Neural cell (in vitro differentiated cells): ENCODE data around the gene TARS3. TPM values are rescaled to one million over a fixed set of nuclear protein-coding genes. Genes with fewer than 3 reads are reported as not detected.

Experiments used
- H2AFZ ChIP-seq: fragments of 200-600, 300-800 bp; sonication (generic), shearing (Covaris generic); 2 replicates; pipeline ENCODE4 v1.6.0; 2014; ENCODE audit warnings: low read depth, mild to moderate bottlenecking, antibody characterized with exemption, low read length, moderate library complexity
- H3F3A ChIP-seq: fragments of 200-600 bp; shearing (Covaris generic); 2 replicates; pipeline ENCODE4 v1.6.1; 2016; ENCODE audit warnings: mild to moderate bottlenecking, moderate library complexity, mixed read lengths, antibody characterized with exemption, low read length; ENCODE audit not compliant: insufficient read depth, poor library complexity, severe bottlenecking
- H3K27ac ChIP-seq: fragments of 200-600, 300-800 bp; sonication (generic), shearing (Covaris generic); 2 replicates; pipeline ENCODE4 v1.5.1; 2014; ENCODE audit warnings: mild to moderate bottlenecking, low read length, moderate library complexity
- H3K27me3 ChIP-seq: fragments of 300-800, 200-600 bp; sonication (generic), shearing (Covaris generic); 2 replicates; pipeline ENCODE4 v1.6.0; 2014; ENCODE audit warnings: mild to moderate bottlenecking, low read depth, low read length, moderate library complexity; ENCODE audit not compliant: insufficient read depth
- H3K36me3 ChIP-seq: fragments of 300-800, 200-600 bp; sonication (generic), shearing (Covaris generic); 2 replicates; pipeline ENCODE4 v1.5.1; 2014; ENCODE audit warnings: mild to moderate bottlenecking, antibody characterized with exemption, low read length, moderate library complexity; ENCODE audit not compliant: insufficient read depth
- H3K4me2 ChIP-seq: fragments of 300-800, 200-600 bp; sonication (generic), shearing (Covaris generic); 2 replicates; pipeline ENCODE4 v1.6.0; 2014; ENCODE audit warnings: mild to moderate bottlenecking, low read length
- H3K4me3 ChIP-seq: fragments of 300-800, 200-600 bp; sonication (generic), shearing (Covaris generic); 2 replicates; pipeline ENCODE4 v1.5.1; 2014; ENCODE audit warnings: mild to moderate bottlenecking, low read length, moderate library complexity
- H3K79me2 ChIP-seq: fragments of 200-600 bp; shearing (Covaris generic); replicated peaks from 2 replicates; pipeline ENCODE4 v1.6.0; 2014; ENCODE audit warnings: mild to moderate bottlenecking, low read length, moderate library complexity; ENCODE audit not compliant: insufficient read depth
- H3K9ac ChIP-seq: fragments of 300-800, 200-600 bp; sonication (generic), shearing (Covaris generic); 2 replicates; pipeline ENCODE4 v1.6.1; 2016; ENCODE audit warnings: mild to moderate bottlenecking, low read length, mixed read lengths
- H3K9me2 ChIP-seq: fragments of 200-600 bp; shearing (Covaris generic); 2 replicates; pipeline ENCODE4 v1.6.1; 2016; ENCODE audit warnings: mild to moderate bottlenecking, low read length, mixed read lengths; ENCODE audit not compliant: insufficient read depth
- H3K9me3 ChIP-seq: fragments of 200-600, 300-800 bp; sonication (generic), shearing (Covaris generic); 2 replicates; pipeline ENCODE4 v1.6.1; 2016; ENCODE audit warnings: mild to moderate bottlenecking, mixed run types, low read length, moderate library complexity, mixed read lengths
- H4K20me1 ChIP-seq: fragments of 200-600 bp; shearing (Covaris generic); 2 replicates; pipeline ENCODE4 v1.6.1; 2016; ENCODE audit warnings: mild to moderate bottlenecking, mixed run types; ENCODE audit not compliant: insufficient read depth
- CTCF ChIP-seq: fragments of 450-650 bp; IDR thresholded peaks from 2 replicates; pipeline ENCODE4 v1.5.1; 2014; ENCODE audit warnings: antibody characterized with exemption, mild to moderate bottlenecking, moderate library complexity; ENCODE audit not compliant: poor library complexity, severe bottlenecking
- EP300 ChIP-seq: fragments of 450-650 bp; conservative IDR thresholded peaks from 2 replicates; pipeline ENCODE4 v1.6.1; 2014; ENCODE audit warnings: antibody characterized with exemption, mild to moderate bottlenecking, moderate library complexity; ENCODE audit not compliant: poor library complexity, severe bottlenecking
- EZH2 ChIP-seq: fragments of 200-600, 300-800 bp; shearing (Covaris generic), sonication (generic); IDR thresholded peaks from 2 replicates; pipeline ENCODE4 v1.6.1; 2014; ENCODE audit warnings: antibody characterized with exemption, low read length, borderline replicate concordance, mild to moderate bottlenecking; ENCODE audit not compliant: insufficient read depth, poor library complexity, severe bottlenecking
- MXI1 ChIP-seq: fragments of 450-650 bp; conservative IDR thresholded peaks from 2 replicates; pipeline ENCODE4 v1.6.1; 2014; ENCODE audit warnings: antibody characterized with exemption, mild to moderate bottlenecking; ENCODE audit not compliant: poor library complexity, severe bottlenecking
- POLR2AphosphoS5 ChIP-seq: IDR thresholded peaks from 2 replicates; pipeline ENCODE4 v1.6.1; 2012
- RAD21 ChIP-seq: fragments of 450-650 bp; conservative IDR thresholded peaks from 2 replicates; pipeline ENCODE4 v1.6.1; 2014; ENCODE audit warnings: antibody characterized with exemption, mild to moderate bottlenecking, moderate library complexity
- REST ChIP-seq: IDR thresholded peaks from 2 replicates; pipeline ENCODE4 v1.6.1; 2012; ENCODE audit warnings: borderline replicate concordance
- SMC3 ChIP-seq: fragments of 450-650 bp; conservative IDR thresholded peaks from 2 replicates; pipeline ENCODE4 v1.6.1; 2014; ENCODE audit warnings: antibody characterized with exemption, mild to moderate bottlenecking, moderate library complexity; ENCODE audit not compliant: poor library complexity
- TAF1 ChIP-seq: IDR thresholded peaks from 2 replicates; pipeline ENCODE4 v1.6.1; 2012; ENCODE audit warnings: low read depth
- polyA plus RNA-seq: library from polyadenylated mRNA; depleted of rRNA; stranded (reverse); fragments of >200 nt; gene quantifications from 2 replicates; pipeline ENCODE4 v1.2.3, GENCODE V29; 2014

TARS3 gene
- polyA plus RNA-seq, 1 donor from 2014 or later = 27.1 TPM

GRCh38 chr15:101732772-101733171, 8.5 kb upstream of the TARS3 start:
- H3K4me2 ChIP-seq = no peak overlapping the region
- no peaks in the 10 kb centered on the region for H3K9me2 ChIP-seq
- no peak overlapping the region for H3K9ac ChIP-seq
- no peaks in the 10 kb centered on the region for H3K27me3 ChIP-seq
- no peaks in the 10 kb centered on the region for H4K20me1 ChIP-seq
- TF ChIP-seq MXI1 (no peak), SMC3 (no peak), TAF1 (no peak), RAD21 (no peak)
- H3K9me3 ChIP-seq = no peaks in the 10 kb centered on the region
- no peak overlapping the region for H3K27ac ChIP-seq
- no peak overlapping the region for H2AFZ ChIP-seq
- H3K79me2 ChIP-seq = no peaks in the 10 kb centered on the region
- H3K36me3 ChIP-seq = no peaks in the 10 kb centered on the region
- H3K4me3 ChIP-seq = no peak overlapping the region
- no peaks in the 10 kb centered on the region for H3F3A ChIP-seq

GRCh38 chr15:101731746-101732145, 7.5 kb upstream of the TARS3 start:
- TF ChIP-seq MXI1 = no peak
- TF ChIP-seq EP300 = no peak
- no peak for TF ChIP-seq CTCF
- TF ChIP-seq EZH2 = no peak
- TF ChIP-seq POLR2AphosphoS5 = no peak
- TF ChIP-seq RAD21 = no peak
- no peak for TF ChIP-seq TAF1
- TF ChIP-seq REST = no peak
- no peak for TF ChIP-seq SMC3
- no peak overlapping the region for H3K4me3 ChIP-seq
- no peaks in the 10 kb centered on the region for H3K9me3 ChIP-seq
- H4K20me1 ChIP-seq = no peaks in the 10 kb centered on the region
- no peaks in the 10 kb centered on the region for H3K27me3 ChIP-seq
- H3K9me2 ChIP-seq = no peaks in the 10 kb centered on the region
- H3F3A ChIP-seq = no peaks in the 10 kb centered on the region
- H2AFZ ChIP-seq = no peak overlapping the region
- H3K9ac ChIP-seq = no peak overlapping the region
- no peak overlapping the region for H3K4me2 ChIP-seq
- no peak overlapping the region for H3K27ac ChIP-seq
- no peaks in the 10 kb centered on the region for H3K79me2 ChIP-seq
- H3K36me3 ChIP-seq = no peaks in the 10 kb centered on the region

GRCh38 chr15:101727186-101727585, 2.9 kb upstream of the TARS3 start:
- no peaks in the 10 kb centered on the region for H3F3A ChIP-seq
- no peaks in the 10 kb centered on the region for H3K9me3 ChIP-seq
- H3K4me2 ChIP-seq = no peak overlapping the region
- no peaks in the 10 kb centered on the region for H4K20me1 ChIP-seq
- no peak overlapping the region for H3K9ac ChIP-seq
- no peak overlapping the region for H3K4me3 ChIP-seq
- TF ChIP-seq CTCF = no peak
- no peak for TF ChIP-seq TAF1
- TF ChIP-seq POLR2AphosphoS5 = no peak
- TF ChIP-seq SMC3 = no peak
- TF ChIP-seq EZH2 = no peak
- TF ChIP-seq EP300 = no peak
- no peak for TF ChIP-seq RAD21
- no peak for TF ChIP-seq MXI1
- TF ChIP-seq REST = no peak
- H3K79me2 ChIP-seq = no peaks in the 10 kb centered on the region
- no peaks in the 10 kb centered on the region for H3K9me2 ChIP-seq
- H3K36me3 ChIP-seq = no peaks in the 10 kb centered on the region
- H3K27me3 ChIP-seq = no peaks in the 10 kb centered on the region
- no peak overlapping the region for H2AFZ ChIP-seq
- H3K27ac ChIP-seq = no peak overlapping the region
